NCI-H1436 (cell line): ENCODE measurements around the gene KDM2A.

Source experiments
- DNase-seq: peaks from one replicate; lab custom pipeline; 2025; lab: John Stamatoyannopoulos, UW

The KDM2A gene

DNA sequence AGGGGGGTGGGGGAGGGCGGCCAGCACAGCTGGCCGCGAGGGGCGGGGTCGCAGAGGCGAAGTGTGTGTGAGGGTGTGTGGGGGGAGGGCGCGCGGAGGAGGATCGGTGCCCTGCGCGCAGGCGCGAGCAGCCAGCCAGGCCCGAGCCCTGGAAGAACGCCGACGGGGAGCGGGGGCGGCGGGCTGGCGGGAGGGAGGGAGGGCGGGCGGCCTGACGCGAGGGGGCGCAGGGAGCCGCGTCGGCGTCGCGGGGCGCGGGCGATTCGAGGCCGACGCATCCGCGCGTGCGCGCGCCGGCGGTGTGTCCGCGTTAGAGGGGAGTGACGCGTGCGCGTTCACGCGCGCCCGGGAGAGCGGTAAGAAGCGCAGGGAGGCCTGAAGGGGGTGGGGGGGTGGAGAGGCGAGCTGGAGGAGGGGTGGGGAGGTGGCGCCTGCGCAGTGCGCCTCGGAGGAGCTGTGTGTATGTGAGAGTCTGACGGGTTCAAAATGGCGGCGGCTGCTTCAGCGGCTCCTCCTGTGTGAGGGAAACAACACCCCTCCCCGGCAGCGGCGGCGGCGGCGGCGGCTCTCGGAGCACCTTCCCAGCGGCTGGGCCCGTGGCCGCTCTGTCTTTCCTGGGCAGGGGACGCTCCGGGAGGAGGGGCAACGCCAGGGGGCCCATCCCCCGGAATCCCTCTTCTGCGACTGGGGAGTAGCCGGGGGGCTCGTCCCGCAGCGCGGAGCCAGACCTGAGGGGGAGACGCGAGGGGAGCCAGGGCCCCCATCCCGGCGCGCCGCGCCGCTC, at the start of gene KDM2A:
Gene KDM2A (plus strand): TSS at position 463 of the 784 bp plus-strand sequence. CDS start 2,054 bp downstream, outside the sequence.
- DNase-seq: peak; percentile 98

- DNase-seq: peak; percentile 21
These were observed 47.4 kb upstream of the KDM2A start for GRCh38 chr11:67071420-67072284.

- DNase-seq: no peak
These were observed 46.8 kb upstream of the KDM2A start for GRCh38 chr11:67072295-67072694.

DNA sequence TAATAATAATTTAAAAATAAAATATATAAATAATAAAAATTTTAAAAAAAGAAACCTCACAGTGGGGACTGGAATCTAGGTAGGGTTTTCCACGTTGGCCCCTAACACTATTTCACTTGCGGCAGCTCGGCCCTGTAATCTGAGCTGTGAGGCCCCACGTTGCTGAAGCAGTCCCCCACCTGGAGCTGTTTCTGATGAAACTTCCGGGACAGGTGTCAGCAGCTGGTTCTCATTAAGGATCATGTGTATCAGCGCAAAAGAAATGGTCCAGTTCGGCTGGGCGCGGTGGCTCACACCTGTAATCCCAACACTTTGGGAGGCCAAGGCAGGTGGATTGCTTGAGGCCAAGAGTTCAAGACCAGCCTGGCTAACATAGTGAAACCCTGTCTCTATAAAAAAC, 45.2 kb upstream of the KDM2A start:
- no peak for DNase-seq

DNA sequence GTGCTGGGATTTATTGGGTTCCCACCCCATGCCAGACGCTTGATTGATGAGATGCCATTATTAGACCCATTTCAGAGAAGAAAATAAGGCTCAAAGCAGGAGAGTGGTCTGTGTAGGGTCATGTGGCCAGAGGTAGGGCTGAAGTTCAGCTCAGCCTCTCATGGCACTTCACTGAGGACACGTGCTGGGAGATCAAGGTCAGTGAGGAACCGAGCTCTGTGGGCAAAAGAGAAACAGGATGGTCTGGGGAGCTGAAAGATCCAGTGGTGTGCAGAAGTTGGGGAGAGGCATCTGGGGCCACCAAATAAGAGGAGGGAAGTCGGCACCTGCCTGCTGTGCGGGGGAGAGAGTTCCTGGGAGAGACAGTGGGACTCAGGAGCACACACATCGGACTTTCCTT, 42.9 kb upstream of the KDM2A start:
- no peak for DNase-seq

DNA sequence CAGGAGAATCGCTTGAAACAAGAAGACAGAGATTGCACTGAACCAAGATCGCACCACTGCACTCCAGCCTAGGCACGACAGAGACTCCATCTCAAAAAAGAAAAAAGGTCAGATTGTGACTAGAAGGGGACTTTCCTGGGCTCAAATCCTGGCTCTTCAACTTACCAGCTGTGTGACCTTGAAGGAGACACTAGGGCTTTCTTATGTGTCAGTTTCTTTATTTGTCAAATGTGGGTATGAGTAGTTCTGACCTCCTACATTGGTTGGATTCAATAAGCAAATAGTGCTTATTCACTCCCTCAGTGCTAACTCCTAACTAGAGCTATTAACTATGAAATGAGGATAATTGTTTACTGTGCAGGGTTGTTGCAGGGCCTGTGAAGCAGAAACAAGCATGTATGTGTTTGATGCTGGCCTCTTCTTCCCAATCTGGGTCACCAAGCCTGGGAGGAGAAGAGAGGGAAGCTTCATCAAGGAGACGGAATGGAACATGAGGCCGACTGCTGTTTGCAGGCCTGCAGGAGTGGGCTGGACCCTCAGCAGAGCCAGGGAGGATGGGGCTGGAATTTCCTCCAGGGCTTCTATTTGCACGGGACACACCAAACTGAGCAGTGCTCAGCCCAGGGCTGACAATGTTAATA, 39.9 kb upstream of the KDM2A start:
- no peak for DNase-seq

GRCh38 chr11:67082071-67082791, 36.8 kb upstream of the KDM2A start:
- no peak for DNase-seq

- no peak for DNase-seq
These were observed 35.2 kb upstream of the KDM2A start for GRCh38 chr11:67083786-67084366.

DNA sequence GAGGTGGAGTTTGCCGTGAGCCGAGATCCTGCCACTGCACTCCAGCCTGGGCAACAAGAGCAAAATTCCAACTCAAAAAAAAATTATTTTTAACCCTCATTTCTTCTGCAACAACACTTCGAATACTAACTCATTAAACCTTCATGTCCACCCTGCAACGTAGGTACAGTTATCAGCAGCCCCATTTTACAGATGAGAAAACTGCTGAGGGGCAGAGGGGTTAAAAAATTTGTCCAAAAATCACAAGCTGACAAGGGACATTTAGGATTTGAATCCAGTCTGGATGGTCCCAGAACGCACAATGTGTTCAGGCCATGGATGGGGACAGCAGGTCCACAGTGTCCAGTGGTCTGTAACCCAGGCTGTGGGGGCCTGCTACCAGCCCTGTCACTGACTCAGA, 33.4 kb upstream of the KDM2A start:
- no peak for DNase-seq

- no peak for DNase-seq
These were observed 28.3 kb upstream of the KDM2A start for GRCh38 chr11:67090717-67091116.

DNA sequence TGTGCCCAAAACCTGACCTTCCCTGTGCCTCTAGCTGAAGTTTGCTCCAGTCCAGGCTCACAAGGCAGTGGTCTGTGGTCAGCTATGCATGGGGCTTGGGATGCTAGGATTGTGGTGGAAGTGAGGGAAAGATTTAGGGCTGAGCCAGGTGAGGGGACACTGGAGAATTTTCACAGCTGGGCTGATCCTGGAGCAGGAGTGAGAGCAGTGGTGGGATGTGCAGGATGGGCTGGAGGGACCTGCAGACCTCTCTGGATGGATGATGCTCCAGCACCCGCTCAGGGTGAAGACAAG, 23.9 kb upstream of the KDM2A start:
- no peak for DNase-seq

DNA sequence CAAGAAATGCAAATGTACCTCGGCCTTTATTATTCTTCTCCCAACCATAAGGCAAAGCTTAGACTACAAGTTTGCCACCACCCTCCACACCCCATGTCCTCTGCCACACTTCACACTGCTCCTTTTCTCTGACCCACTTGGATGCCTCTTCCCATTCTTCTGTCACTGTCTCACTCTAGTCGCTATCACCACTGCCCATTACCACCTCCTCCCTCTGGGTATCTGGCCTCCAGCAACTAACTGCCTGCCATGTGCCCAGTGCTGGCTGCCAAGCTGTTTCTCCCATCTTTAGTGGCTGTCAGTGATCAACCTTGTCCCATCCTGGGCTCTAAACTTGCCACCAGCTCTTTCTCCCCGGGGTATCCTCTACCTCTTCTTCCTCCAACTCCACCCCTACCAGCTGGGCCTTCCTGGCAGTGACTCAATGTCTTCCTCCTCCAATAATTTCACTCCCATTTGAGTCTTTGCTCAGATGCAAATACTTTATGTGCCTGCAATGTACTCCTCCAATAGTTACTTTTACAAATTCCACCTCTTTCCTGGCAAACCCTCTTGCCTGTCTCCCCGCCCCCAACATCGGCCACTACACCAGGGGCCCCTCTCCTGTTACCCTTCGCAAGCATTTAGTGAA, 20.1 kb upstream of the KDM2A start:
- no peak for DNase-seq

DNA sequence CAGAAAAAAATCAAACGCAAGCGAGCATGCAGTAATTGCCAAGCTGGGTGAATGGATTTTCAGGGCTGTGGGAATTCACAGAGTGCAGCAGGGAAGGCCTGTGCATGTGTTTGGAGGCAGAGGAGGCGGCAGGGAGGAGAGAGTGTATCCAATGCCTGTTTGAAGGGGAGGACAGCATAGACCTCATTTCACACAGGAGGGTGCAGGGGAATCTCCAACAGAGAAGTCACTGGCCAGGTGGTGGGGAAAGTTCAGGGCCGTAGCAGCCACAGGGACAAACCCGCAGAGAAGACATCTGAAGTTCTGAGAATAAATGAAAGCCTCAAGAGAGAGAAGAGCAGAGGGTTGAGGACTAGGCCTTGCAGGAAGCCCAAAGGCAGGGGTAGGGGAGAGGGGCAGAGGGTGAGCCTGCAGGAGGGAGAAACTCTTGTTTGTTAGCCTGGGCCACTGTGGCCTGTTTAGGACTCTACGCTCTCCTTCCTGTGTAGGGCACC, 19.2 kb upstream of the KDM2A start:
- no peak for DNase-seq

GRCh38 chr11:67102664-67103063, 16.4 kb upstream of the KDM2A start:
- no peak for DNase-seq

- no peak for DNase-seq
These were observed 13.1 kb upstream of the KDM2A start for GRCh38 chr11:67105964-67106363.

DNA sequence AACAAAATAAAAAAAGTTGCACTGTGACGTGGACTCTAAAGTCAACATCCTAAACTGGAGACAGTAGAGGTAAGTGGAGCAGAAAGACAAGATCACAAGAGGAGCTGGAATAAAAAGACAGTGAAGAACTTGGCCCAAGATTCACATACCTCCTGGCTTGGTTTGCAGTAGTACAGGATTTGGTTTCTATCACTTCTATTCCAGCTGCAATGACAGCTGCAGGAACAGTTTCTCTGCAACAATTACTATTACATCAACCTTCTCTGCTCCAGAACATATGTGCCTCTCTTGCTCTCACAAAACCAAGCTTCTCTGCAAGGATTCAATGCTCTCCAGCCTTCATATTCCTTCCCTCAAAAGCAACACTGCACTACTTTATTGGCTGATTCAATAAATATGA, 7.8 kb upstream of the KDM2A start:
- no peak for DNase-seq

DNA sequence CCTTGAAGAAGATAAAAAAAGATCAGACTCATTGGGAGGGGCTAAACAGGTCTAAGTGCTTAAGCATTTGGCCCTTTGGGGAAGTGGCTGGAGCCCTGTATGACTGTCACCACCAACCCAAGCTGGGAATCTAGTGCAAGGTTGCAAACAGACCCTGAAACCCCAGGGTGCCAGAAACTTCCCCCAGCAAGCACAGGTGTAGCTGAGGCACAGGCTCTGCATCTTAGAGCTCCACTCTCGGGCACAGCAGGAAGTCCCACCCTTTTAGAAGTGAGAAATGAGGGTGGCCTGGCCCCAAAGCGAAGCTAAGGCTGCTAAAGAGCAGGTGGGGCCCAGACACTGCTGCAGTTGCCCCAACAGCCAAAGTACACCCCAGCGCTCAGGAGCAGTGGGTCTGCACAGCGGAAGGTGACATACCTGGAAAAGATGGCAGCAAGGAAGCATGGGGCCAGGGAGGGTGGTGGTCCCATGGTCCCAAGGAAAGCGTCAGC, 5.8 kb upstream of the KDM2A start:
- DNase-seq: no peak

DNA sequence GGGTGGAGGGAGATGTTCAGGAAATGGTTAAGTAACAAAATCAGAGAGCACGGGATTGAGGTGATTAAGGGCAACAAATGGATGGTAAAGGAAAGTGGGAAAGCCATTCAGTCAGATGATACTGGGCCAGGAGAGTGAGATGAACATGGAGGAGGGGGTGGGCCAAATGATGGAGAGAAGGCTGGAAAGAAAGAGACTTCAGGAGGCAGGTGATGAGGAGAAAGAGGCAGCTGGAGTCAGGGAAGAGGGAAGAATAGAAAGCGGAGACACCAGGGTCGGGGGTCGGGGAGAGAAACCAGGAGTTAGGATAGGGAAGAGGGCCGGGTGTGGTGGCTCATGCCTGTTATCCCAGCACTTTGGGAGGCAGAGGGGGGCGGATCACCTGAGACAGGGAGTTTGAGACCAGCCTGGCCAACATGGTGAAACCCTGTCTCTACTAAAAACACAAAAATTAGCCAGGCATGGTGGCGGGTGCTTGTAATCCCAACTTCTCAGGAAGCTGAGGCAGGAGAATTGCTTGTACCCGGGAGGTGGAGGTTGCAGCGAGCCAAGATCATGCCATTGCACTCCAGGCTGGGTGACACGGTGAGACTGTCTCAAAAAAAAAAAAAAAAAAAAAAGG, 4.7 kb upstream of the KDM2A start:
- no peak for DNase-seq

DNA sequence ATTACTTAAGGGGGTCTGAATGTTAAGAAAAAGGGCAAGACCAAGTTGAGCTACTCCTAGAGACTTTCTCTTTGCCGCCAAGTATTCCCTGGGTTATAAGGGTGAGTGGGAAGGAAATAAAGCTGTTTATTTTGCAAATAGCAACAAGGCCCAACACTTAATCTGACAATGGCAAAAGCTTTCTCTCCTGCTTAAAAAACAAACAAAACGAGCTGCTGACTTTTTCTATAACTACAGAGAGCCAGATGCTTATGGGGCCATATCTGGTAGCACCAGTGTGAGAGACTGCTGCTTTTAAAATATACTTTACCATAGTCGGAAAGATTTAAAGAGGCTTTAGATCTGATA, 2.3 kb upstream of the KDM2A start:
- no peak for DNase-seq

GRCh38 chr11:67117176-67117575, 1.9 kb upstream of the KDM2A start:
- no peak for DNase-seq

- no peak for DNase-seq
These were observed 1.3 kb upstream of the KDM2A start for GRCh38 chr11:67117672-67118180.
